ENCODE results near the gene GOLGA8F. TPM values are rescaled to one million over a fixed set of nuclear protein-coding genes. Genes with fewer than 3 reads are reported as not detected.
A peak's percentile ranks its signal among the peaks of the same experiment; 100 is the strongest.
"Not testable (repeated sequence)": the region's sequence is repeated elsewhere in the genome, so short reads cannot be mapped to it uniquely, and the experiment has no call there.

The GOLGA8F gene, protein sequence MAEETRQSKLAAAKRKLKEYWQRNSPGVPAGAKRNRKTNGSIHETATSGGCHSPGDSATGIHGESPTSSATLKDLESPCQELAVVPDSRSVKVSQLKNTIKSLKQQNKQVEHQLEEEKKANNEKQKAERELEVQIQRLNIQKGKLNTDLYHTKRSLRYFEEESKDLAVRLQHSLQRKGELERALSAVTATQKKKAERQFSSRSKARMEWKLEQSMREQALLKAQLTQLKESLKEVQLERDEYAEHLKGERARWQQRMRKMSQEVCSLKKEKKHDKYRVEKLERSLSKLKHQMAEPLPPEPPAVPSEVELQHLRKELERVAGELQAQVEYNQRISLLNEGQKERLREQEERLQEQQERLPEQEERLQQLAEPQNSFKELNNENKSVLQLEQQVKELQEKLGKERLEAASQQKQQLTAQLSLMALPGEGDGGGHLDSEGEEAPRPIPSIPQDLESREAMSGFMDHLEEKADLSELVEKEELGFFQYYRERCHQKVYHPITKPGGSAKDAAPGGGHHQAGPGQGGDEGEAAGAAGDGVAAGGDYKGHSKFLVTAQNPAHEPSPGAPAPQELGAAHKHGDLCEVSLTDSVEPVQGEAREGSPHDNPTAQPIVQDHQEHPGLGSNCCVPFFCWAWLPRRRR
- total RNA-seq: not detected

DNA sequence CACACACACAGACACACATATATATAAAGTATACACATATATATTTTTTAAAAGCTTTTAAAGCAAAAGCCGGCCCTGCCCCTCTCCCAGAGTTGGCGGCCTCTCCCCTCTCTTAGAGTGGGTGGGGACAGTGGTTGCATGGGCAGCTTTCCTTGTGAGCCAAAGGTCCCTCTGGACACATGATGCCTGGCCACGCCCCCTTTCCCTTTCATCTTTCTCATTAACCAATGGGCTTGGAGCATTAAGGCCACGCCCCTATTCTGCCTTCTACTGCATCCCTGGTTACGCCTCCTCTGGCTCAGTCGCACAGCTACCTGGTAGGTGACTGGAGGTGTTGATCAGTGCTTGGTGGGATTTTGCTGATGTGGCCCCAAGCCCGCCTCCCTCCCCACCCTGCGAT lies at the start of gene GOLGA8F:
Gene GOLGA8F, plus strand, starts transcription at position 301 of the 400 bp plus-strand sequence. Its CDS starts 98 bp downstream, at position 399.
- ATAC-seq (replicated peaks in 1 of 2); H3K27me3 Mint-ChIP-seq (ENCODE audit: low read depth); H3K27ac Mint-ChIP-seq: not testable (repeated sequence)

DNA sequence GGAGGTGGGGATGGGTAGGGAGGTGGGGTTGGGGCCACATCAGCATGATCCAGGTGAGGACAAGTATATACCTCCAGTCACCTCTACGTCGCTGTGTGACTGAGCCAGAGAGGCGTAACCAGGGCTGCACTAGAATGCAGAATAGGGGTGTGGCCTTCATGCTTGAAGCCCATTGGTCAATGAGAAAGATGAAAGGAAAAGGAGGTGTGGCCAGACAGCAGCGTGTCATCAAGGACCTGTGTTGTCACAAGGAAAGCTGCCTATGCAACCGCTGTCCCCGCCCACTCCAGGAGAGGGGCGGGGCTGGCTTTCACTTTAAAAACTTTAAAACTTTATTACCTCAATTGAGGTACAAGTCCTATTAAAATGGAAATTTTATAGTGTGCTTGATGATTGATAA lies 20.5 kb upstream of the GOLGA8F start, which contains the start of gene GOLGA6L24:
Gene GOLGA6L24, minus strand, starts transcription at position 101 of the 400 bp plus-strand sequence. Its CDS starts 61 bp downstream, at position 40.
- not testable (repeated sequence) for H3K27me3 Mint-ChIP-seq (ENCODE audit: low read depth); H3K27ac Mint-ChIP-seq; H3K4me3 Mint-ChIP-seq; ATAC-seq (replicated peaks in 1 of 2); H3K36me3 Mint-ChIP-seq (ENCODE audit: insufficient read depth in 2 of 2); H3K9me3 Mint-ChIP-seq; DNase-seq; H3K4me1 Mint-ChIP-seq (ENCODE audit: low read depth)

More for the DNA sequence above, at the start of gene GOLGA8F:
- H3K4me3 Mint-ChIP-seq; H3K9me3 Mint-ChIP-seq; H3K4me1 Mint-ChIP-seq (ENCODE audit: low read depth); DNase-seq; H3K36me3 Mint-ChIP-seq (ENCODE audit: insufficient read depth in 2 of 2): not testable (repeated sequence)

DNA sequence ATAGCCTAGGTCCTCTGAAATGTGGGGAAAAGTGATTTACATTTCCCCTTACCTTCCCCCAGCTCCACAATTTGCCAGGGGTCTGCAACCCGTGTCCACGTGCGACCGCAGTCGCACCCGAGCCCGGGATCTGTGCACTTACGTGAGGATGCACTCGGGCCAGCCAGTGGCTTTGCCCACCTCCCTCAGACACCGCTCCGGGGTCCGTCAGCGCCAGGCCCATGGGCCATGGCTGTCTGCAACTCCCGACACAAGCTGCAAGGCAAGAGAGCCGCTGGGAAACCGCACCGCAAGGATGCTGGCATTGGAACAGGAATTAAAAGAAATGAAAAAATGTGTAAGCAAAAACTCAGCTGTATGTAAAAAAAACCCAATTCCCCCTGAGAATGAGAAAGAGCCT lies 13.0 kb upstream of the GOLGA8F start:
- H3K27ac Mint-ChIP-seq; DNase-seq; H3K9me3 Mint-ChIP-seq; H3K4me1 Mint-ChIP-seq (ENCODE audit: low read depth); H3K36me3 Mint-ChIP-seq (ENCODE audit: insufficient read depth in 2 of 2); H3K4me3 Mint-ChIP-seq; H3K27me3 Mint-ChIP-seq (ENCODE audit: low read depth); ATAC-seq (replicated peaks in 1 of 2): not testable (repeated sequence)

DNA sequence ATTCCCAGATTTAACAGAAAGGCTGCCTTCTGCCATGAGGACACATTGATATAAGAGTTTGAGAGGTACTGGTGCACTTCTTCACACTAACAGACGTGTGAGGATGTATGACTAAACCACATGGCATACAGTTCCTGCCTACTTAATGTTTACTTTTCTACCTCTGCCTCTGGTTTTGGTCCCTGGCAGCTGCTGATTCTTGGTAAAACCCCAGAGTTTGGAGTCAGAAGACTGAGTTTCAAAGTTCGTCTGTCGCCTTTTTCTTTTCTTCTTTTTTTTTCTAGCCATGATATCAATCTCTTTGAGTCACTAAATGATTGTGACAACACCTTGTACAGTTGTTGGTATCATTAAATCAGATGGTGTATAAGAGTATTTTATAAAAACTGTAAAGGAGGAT lies 1.6 kb downstream of the GOLGA8F start:
- not testable (repeated sequence) for H3K4me3 Mint-ChIP-seq; H3K36me3 Mint-ChIP-seq (ENCODE audit: insufficient read depth in 2 of 2); ATAC-seq (replicated peaks in 1 of 2); H3K9me3 Mint-ChIP-seq; H3K27ac Mint-ChIP-seq; H3K4me1 Mint-ChIP-seq (ENCODE audit: low read depth); H3K27me3 Mint-ChIP-seq (ENCODE audit: low read depth)
- peak in 1 of 2 donors; percentile 0 for DNase-seq

DNA sequence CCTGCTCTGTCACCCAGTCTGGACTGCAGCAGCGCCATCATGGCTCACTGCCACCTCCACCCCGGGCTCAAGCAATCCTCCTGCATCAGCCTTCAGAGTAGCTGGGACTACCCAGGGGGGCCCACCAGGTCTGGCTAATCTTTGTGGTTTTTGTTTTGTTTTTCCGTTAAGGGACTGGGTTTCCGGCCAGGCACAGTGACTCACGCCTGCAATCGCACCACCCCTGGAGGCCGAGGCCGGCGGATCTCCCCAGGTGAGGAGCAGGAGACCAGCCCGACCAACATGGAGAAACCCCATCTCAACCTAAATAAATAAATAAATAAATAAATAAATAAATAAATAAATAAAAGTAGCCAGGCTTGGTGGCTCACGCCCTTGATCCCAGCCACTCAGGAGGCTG lies 17.6 kb downstream of the GOLGA8F start:
- ATAC-seq (replicated peaks in 1 of 2); H3K27ac Mint-ChIP-seq; H3K9me3 Mint-ChIP-seq; H3K27me3 Mint-ChIP-seq (ENCODE audit: low read depth); H3K4me1 Mint-ChIP-seq (ENCODE audit: low read depth); H3K4me3 Mint-ChIP-seq; H3K36me3 Mint-ChIP-seq (ENCODE audit: insufficient read depth in 2 of 2); DNase-seq: not testable (repeated sequence)

DNA sequence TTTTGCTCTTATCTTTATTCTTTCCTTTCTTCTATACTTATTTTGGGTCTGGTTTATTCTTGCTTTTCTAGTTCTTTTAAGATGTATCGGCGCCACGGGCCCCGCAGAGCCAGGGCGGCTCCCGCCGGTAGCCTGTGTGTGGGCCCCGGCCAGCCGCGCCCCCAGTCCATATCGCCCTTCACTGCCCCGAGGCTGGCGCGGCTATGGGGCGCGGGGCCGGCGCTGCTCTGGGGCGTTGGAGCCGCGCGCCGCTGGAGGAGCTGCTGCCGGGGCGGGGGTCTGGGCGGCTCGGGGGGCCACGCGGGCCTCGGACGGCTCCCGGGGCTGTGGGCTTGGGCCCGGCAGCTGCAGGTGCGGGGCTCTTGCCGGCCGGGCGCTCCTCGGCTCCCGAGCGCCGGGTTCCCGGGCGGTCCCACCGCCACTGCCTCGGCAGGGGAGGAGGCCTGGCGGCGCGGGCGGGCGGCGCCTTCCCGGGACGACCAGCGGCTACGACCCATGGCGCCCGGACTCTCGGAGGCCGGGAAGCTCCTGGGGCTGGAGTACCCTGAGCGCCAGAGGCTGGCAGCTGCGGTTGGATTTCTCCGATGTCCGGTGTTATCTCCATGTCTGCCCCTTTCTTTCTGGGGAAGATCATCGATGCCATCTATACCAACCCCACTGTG lies 24.4 kb downstream of the GOLGA8F start:
- DNase-seq; ATAC-seq (replicated peaks in 1 of 2); H3K4me1 Mint-ChIP-seq (ENCODE audit: low read depth); H3K27me3 Mint-ChIP-seq (ENCODE audit: low read depth); H3K27ac Mint-ChIP-seq; H3K4me3 Mint-ChIP-seq; H3K9me3 Mint-ChIP-seq; H3K36me3 Mint-ChIP-seq (ENCODE audit: insufficient read depth in 2 of 2): not testable (repeated sequence)

DNA sequence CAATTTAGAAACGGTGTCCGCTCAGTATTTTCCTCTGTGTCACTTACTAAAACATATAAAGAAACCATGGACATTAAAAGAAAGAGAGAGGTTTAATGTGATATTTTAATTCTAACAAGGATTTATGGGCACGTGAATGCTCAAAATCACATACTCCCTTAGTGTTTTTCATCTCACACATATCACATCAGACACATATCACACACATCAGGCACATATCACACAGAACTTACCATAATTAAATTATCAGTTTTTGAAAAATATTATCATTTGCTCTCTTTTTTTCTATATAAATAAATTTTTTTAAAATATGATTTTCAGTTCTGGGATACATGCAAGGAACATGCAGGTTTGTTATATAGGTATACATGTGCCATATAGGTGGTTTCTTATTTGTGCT lies 42.0 kb downstream of the GOLGA8F start:
- DNase-seq; ATAC-seq (replicated peaks in 1 of 2); H3K27me3 Mint-ChIP-seq (ENCODE audit: low read depth); H3K27ac Mint-ChIP-seq; H3K9me3 Mint-ChIP-seq; H3K4me1 Mint-ChIP-seq (ENCODE audit: low read depth); H3K36me3 Mint-ChIP-seq (ENCODE audit: insufficient read depth in 2 of 2); H3K4me3 Mint-ChIP-seq: not testable (repeated sequence)

DNA sequence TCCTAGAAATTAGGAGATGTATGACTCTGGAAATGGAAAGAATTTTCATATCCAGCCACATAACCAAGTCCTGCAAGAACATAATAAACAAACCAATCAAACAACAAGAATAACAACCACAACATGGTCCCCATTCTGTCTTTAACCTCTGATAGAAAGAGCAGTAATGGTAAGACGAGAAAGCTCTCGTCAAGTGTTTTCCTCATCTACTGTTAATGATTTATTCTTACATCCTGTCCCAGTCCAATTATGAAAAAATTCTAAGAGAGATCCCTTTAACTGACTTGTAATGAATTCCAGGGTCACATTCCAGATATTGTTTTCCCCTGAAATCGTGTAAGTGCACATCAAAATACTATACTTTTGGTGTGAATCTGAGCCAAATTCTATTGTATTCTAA lies 57.1 kb downstream of the GOLGA8F start:
- not testable (repeated sequence) for ATAC-seq (replicated peaks in 1 of 2); H3K4me3 Mint-ChIP-seq

More for the DNA sequence above, 57.1 kb downstream of the GOLGA8F start:
- not testable (repeated sequence) for H3K27ac Mint-ChIP-seq; H3K4me1 Mint-ChIP-seq (ENCODE audit: low read depth); H3K36me3 Mint-ChIP-seq (ENCODE audit: insufficient read depth in 2 of 2); H3K27me3 Mint-ChIP-seq (ENCODE audit: low read depth); H3K9me3 Mint-ChIP-seq; DNase-seq

Other genes starting within 250 kb of the GOLGA8F start
- 10 to 100 TPM; 36.7 to 42.9 TPM for gene HERC2, start 56.5 kb upstream of the GOLGA8F start, total RNA-seq
- gene GOLGA6L24, start 20.6 kb upstream of the GOLGA8F start, total RNA-seq: not detected
- not detected for gene GOLGA8G, start 154.3 kb downstream of the GOLGA8F start, total RNA-seq
- not detected for gene GOLGA6L25, start 174.9 kb downstream of the GOLGA8F start, total RNA-seq

All from activated T-cell treated with anti-CD3 and anti-CD28 coated beads, Interleukin-2, amount 50 U/mL, for 72 hours (primary cell).